ENCODE measurements around the gene SAMD9.
"Not testable (repeated sequence)": the region's sequence is repeated elsewhere in the genome, so short reads cannot be mapped to it uniquely, and the experiment has no call there.

Gene SAMD9

GRCh38 chr7:93119191-93119905 lies 1.6 kb upstream of the SAMD9 start:
- no peak for FAIRE-seq

DNA sequence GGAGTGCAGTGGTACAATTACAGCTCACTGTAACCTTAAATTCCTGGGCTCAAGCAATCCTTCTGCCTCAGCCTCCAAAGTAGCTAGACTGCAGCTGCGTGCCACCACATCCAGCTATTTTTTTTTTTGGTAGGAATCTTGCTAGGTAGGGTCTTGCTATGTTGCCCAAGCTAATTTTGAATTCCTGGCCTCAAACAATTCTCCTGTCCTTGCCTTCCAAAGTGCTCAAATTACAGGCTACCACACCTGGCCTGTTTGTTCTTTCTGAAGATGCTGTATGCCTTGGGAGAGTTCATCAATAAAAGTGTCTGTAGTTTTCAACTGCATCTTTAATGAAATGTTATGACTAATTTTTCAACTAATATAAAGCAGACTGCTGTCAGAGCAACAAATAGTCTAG lies 452 bp downstream of the SAMD9 start:
- no peak for FAIRE-seq

DNA sequence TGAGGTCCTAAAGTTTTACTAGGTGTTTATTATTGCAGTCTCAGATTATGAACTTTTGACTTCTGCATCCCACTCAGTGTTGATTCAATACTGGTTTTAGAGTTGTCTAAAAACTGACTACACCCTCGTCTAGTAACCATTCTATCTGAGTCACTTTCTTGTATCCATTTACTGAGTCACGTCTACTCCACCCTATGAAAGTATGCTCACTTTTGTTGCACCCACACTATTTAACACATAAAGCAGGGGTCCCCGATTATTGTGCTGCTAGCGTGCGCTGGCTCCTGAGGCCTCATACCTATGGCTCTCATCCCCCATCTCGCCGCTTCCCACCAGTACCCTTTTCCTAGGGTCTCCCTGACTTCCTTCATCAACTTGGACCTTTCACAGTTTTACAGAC lies 2.0 kb downstream of the SAMD9 start:
- no peak for FAIRE-seq

DNA sequence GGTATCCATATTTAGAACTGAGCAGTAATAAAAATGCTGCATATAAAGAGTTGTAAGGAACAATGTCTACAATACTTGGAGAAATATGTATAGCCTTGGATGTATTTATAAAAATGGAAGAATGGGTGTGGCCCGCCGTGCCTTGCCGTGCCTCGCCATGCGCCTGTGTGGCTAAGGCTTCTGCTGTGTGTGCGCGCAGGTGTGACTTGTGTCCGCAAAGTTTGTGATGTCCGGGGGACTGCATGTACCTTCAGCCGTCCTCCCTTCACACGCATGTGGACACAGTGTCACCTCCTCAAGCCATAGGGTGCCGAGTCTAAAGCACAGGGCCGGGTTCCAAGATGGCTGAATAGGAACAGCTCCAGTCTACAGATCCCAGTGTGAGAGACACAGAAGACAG lies 9.8 kb downstream of the SAMD9 start:
- FAIRE-seq: no peak

DNA sequence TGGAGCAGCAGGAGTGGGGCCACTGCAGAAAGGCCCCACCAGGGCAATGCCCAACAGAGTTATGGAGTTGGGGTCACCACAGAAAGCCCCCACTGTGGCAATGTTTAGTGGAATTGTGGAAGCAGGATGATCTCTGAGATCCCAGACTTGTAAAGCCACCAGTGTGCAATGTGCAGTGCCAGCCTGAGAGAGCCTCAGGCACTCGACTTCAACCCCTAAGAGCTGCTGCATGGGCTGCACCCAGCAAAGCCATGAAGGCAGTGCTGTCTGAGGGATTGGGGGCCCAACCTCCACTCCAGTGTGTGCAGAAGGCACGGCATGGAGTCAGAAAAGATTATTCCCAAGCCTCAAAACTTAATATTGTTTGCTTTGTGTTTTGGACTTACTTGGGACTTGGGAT lies 20.4 kb downstream of the SAMD9 start:
- no peak for FAIRE-seq

DNA sequence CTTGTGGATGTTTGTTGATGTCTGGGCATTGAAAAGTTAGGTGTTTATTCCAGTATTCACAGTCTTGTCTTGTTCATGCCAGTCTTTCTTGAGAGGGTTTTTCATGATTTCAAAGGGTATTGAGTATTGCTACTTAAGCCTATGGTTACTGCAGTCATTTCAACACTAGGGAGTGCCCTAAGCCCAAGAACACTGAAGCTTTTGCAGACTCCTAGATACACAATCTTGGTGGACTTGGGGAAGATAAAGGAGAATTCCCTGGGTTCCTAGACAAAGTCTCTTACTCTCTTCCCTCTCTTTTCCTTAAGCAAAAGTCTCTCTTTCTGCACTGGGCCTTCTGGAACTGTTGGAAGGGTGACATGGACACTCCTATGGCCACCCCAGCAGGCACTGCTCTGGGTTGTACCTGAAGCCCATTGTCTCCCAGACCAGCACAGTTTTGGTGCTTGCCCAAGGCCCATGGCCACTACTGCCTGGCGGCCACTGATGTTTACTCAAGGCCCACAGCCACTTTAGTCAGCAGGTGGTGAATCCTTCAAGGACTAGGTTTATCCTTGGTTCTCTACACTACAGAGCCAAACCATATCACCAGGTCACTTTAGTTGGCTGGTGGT lies 24.9 kb downstream of the SAMD9 start:
- peak; percentile 88 for FAIRE-seq

DNA sequence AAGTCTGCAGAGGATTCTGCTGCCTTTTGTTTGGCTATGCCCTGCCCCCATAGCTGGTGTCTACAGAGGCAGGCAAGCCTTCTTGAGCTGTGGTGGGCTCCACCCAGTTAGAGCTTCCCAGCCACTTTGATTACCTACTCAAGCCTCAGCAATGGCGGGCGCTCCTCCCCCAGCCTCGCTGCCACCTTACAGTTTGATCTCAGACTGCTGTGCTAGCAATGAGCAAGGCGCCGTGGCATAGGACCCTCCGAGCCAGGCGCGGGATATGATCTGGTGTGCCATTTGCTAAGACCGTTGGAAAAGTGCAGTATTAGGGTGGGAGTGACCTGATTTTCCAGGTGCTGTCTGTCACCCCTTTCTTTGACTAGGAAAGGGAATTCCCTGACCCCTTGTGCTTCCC lies 44.4 kb downstream of the SAMD9 start:
- FAIRE-seq: not testable (repeated sequence)

GRCh38 chr7:93062599-93062998 lies 55.2 kb downstream of the SAMD9 start:
- no peak for FAIRE-seq

- no peak for FAIRE-seq
Observed at GRCh38 chr7:93060865-93061264, 56.9 kb downstream of the SAMD9 start.

- no peak for FAIRE-seq
Observed at GRCh38 chr7:93060025-93060424, 57.8 kb downstream of the SAMD9 start.

DNA sequence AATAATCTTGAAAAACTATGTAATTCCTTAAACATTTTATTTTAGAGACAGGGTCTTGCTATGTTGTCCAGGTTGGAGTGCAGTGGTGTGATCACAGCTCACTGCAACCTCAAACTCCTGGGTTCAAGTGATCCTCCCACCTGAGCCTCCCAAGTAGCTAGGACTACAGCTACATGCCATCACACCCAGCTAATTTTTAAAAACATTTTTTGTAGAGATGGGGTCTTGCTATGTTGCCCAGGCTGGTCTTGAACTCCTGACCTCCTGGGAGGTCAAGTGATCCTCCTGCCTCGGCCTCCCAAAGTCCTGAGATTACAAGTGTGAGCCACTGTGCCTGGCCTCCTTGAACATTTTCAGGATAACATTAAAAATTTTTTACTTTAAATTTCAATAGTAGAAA lies 61.2 kb downstream of the SAMD9 start:
- not testable (repeated sequence) for FAIRE-seq

- peak; percentile 100 for FAIRE-seq
Observed at GRCh38 chr7:93055543-93056107, 62.2 kb downstream of the SAMD9 start.

DNA sequence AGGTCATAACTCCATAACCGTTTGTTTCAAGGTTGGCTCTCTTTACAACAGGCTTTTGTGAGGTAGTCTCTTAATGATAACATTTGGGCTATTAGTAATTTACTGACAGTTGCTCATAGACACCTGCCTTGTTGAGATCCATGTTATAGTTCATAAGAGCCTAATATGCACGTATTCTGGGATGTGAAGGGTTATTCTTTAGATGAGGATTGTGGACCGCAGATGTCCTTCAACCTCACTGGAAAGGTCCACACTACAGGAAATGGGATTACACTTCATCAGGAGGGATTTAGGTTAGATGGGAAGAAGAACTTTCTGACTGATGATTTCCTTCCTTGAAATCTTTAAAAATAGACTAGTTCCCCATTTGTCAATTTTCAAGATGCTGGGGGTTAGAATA lies 62.8 kb downstream of the SAMD9 start:
- no peak for FAIRE-seq

DNA sequence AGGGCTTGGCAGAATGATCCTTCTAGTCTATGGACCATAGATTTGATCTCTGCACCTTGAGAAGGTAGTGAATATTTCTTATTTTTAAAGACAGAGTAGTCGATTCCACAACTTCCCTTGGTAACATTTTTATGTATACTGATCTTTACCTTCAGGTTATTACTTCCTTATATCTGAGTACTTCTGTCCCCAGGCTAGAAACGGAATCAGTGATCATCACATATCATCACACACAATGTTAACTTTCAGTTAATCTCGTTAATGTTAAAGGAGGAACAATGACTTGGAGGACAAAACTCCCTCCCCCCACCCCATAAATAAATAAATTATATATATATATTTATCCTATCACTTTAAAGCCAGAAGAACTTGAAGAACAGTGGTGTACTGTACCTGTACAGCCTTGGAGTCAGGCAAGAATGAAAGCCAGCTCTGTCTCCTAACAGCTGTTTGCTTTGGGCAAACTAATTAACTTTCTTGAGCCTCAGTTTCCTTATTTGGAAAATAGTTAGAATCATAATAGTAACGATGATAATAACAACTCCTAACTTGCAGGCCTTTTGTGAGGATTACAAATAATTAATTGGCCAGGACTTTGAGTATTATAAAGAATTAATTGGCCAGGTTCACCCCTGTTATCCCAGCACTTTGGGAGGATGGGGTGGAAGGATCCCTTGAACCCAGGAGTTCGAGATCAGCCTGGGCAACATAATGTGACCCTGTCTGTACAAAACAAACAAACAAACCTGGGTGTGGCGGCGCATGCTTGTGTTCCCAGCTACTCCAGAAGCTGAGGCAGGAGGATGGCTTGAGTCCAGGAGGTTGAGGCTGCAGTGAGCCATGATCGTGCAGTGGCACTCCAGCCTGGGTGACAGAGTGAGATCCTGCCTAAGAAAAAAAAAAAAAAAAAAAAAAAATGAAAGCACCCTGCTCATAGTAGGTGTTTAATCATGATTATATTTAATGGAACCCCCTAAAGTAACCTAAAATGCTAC lies 63.5 kb downstream of the SAMD9 start:
- FAIRE-seq: no peak

DNA sequence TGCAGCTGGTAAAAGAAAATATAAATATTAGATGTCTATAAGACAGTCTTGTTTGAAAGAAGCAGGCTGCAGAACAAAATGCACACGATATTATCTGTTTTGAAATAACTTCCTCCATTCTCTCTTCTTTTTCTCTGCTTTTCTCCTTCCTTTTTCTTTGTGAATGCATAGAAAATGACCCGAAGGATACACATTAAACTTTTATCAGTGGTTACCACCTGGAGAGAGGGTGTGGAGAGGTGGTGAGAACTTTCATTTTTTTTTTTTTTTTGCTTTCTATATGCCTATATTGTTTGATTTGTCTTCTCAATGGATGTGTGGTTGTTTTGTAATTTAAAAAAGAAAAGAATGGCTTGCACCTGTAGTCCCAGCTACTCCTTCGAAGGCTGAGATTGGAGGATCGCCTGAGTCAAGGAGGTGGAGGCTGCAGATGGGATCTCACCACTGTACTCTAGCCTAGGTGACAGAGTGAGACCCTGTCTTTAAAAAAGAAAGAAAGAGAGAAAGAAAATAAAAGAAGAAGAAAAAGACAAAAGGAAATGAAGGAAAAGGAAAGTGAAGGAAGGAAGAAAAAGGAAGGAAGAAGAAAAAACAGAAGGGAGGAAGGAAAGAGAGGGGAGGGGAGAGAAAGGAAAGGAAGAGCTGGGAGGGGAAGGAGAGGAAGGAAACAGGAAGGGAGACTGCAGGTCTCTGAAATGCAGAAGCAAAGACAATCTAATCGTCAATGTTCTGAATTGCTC lies 64.4 kb downstream of the SAMD9 start:
- no peak for FAIRE-seq

- no peak for FAIRE-seq
Observed at GRCh38 chr7:93051660-93052059, 66.1 kb downstream of the SAMD9 start.

Data from A204.1 (cell line).